A549 (cell line): Measurements from ENCODE around the gene SFI1. TPM values are rescaled to one million over a fixed set of nuclear protein-coding genes. Genes with fewer than 3 reads are reported as not detected.
A peak's percentile ranks its signal among the peaks of the same experiment; 100 is the strongest.

Source experiments
- ATAC-seq, 2 experiments: fragments of 200-7000 bp in 1 of 2; fragments of >200 bp in 1 of 2; cut with Nextera tagmentation in 1 of 2; cut with Tn5 transposase in 1 of 2; 3 replicates each; pipeline versions ENCODE4 v1.8.0 to v1.9.1; 2018 to 2020; ENCODE audit warnings: mild to moderate bottlenecking in 1 of 2, moderate library complexity in 1 of 2
- CTCF ChIA-PET: fragments of 300-600 bp; sonication (Branson Sonifier 250); formaldehyde crosslinking; extraction: SDS; loops from one replicate; lab custom pipeline; 2021; ENCODE audit warnings: antibody characterized with exemption, inconsistent platforms; lab: Yijun Ruan, JAX
- POLR2A ChIA-PET: fragments of 350-600 bp; formaldehyde crosslinking; extraction: SDS; loops from one replicate; lab custom pipeline; 2021; ENCODE audit warnings: antibody characterized with exemption, inconsistent platforms; lab: Yijun Ruan, JAX
- DNase-seq, 2 experiments: peaks; one replicate each; pipeline versions ENCODE4 v3.0.0 to v3.0.0-alpha.2; 2011 to 2016; ENCODE audit warnings: low read depth in 1 of 2, low spot score in 1 of 2
- FAIRE-seq: peaks from 2 replicates; lab custom pipeline; 2011; peaks lifted over from hg19 to GRCh38; lab: Jason Lieb, UNC
- H3K27ac ChIP-seq, 2 experiments: fragments of >200 bp; sonication (Bioruptor Twin); formaldehyde crosslinking; 3 replicates each; pipeline ENCODE4 v1.5.1; 2016 to 2017
- H3K4me1 ChIP-seq: fragments of >200 bp; sonication (Bioruptor Twin); formaldehyde crosslinking; 3 replicates; pipeline ENCODE4 v1.6.1; 2016
- H3K4me2 ChIP-seq: fragments of >200 bp; sonication (Bioruptor Twin); formaldehyde crosslinking; 3 replicates; pipeline ENCODE4 v1.6.1; 2016
- H3K4me3 ChIP-seq: fragments of >200 bp; sonication (Bioruptor Twin); formaldehyde crosslinking; 3 replicates; pipeline ENCODE4 v1.5.1; 2016
- H3K9me3 ChIP-seq: fragments of >200 bp; sonication (Bioruptor Twin); formaldehyde crosslinking; 3 replicates; pipeline ENCODE4 v1.6.1; 2016
- BCL3 ChIP-seq: fragments of >200 bp; sonication (Bioruptor Twin); formaldehyde crosslinking; IDR thresholded peaks from 3 replicates; pipeline ENCODE4 v1.6.1; 2016
- CBX8 ChIP-seq: fragments of 200-600 bp; sonication (generic); IDR thresholded peaks from 2 replicates; pipeline ENCODE4 v1.6.1; 2016
- CEBPB ChIP-seq, 2 experiments: fragments of >200 bp in 1 of 2; sonication (Bioruptor Twin) in 1 of 2; formaldehyde crosslinking in 1 of 2; IDR thresholded peaks; 2 replicates each; pipeline ENCODE4 v1.6.1; 2012 to 2016
- CHD2 ChIP-seq: fragments of 150-350 bp; IDR thresholded peaks from 2 replicates; pipeline ENCODE4 v1.6.1; 2014; ENCODE audit warnings: low read length; ENCODE audit not compliant: partially characterized antibody
- E2F6 ChIP-seq: IDR thresholded peaks from 2 replicates; pipeline ENCODE4 v1.6.1; 2012; ENCODE audit warnings: low read depth, borderline replicate concordance
- EHMT2 ChIP-seq: fragments of 200-600 bp; sonication (generic); IDR thresholded peaks from 2 replicates; pipeline ENCODE4 v1.6.1; 2016; ENCODE audit warnings: antibody characterized with exemption, low read depth, mild to moderate bottlenecking, moderate library complexity
- ESRRA ChIP-seq: fragments of 150-350 bp; IDR thresholded peaks from 2 replicates; pipeline ENCODE4 v1.6.1; 2014; ENCODE audit warnings: mild to moderate bottlenecking, low read length, borderline replicate concordance
- FOSB ChIP-seq: fragments of 250-450 bp; sonication (Bioruptor Pico); IDR thresholded peaks from 2 replicates; pipeline ENCODE4 v1.5.0; 2020; ENCODE audit warnings: mild to moderate bottlenecking, moderate library complexity
- HDAC2 ChIP-seq: fragments of 200-600 bp; sonication (generic); IDR thresholded peaks from 2 replicates; pipeline ENCODE4 v1.6.1; 2016
- HMGXB4 ChIP-seq: fragments of 250-450 bp; sonication (Bioruptor Pico); IDR thresholded peaks from 2 replicates; pipeline ENCODE4 v1.5.0; 2021; ENCODE audit warnings: mild to moderate bottlenecking, moderate library complexity, borderline replicate concordance
- JUNB ChIP-seq: fragments of >200 bp; sonication (Bioruptor Twin); formaldehyde crosslinking; IDR thresholded peaks from 2 replicates; pipeline ENCODE4 v1.6.1; 2016
- KDM1A ChIP-seq: fragments of 200-600 bp; sonication (generic); IDR thresholded peaks from 2 replicates; pipeline ENCODE4 v1.6.1; 2016; ENCODE audit warnings: low read depth, mild to moderate bottlenecking
- MAFK ChIP-seq: fragments of 450-650 bp; IDR thresholded peaks from 2 replicates; pipeline ENCODE4 v1.6.1; 2014; ENCODE audit not compliant: partially characterized antibody
- MAZ ChIP-seq: fragments of 150-350 bp; IDR thresholded peaks from 2 replicates; pipeline ENCODE4 v1.6.1; 2014; ENCODE audit warnings: antibody characterized with exemption, low read depth, low read length, borderline replicate concordance
- PBX3 ChIP-seq: IDR thresholded peaks from 2 replicates; pipeline ENCODE4 v1.6.1; 2012
- PHF8 ChIP-seq: fragments of 200-600 bp; sonication (generic); IDR thresholded peaks from 2 replicates; pipeline ENCODE4 v1.6.1; 2016; ENCODE audit warnings: low read depth, mild to moderate bottlenecking, antibody characterized with exemption, moderate library complexity, borderline replicate concordance
- POLR2A ChIP-seq: IDR thresholded peaks from 2 replicates; pipeline ENCODE4 v1.6.1; 2012; ENCODE audit warnings: mild to moderate bottlenecking, low read length
- POLR2AphosphoS2 ChIP-seq: conservative IDR thresholded peaks from 2 replicates; pipeline ENCODE4 v1.6.1; 2012; ENCODE audit warnings: low read length, improper control_type of control experiment, inconsistent platforms
- RNF2 ChIP-seq: fragments of 200-600 bp; sonication (generic); IDR thresholded peaks from 2 replicates; pipeline ENCODE4 v1.6.1; 2016; ENCODE audit warnings: low read depth, mild to moderate bottlenecking, antibody characterized with exemption, moderate library complexity, borderline replicate concordance
- SREBF2 ChIP-seq: fragments of 450-650 bp; IDR thresholded peaks from 2 replicates; pipeline ENCODE4 v1.6.1; 2014; ENCODE audit warnings: mild to moderate bottlenecking, moderate library complexity
- TP53 ChIP-seq: fragments of 250-450 bp; sonication (Bioruptor Pico); IDR thresholded peaks from 2 replicates; pipeline ENCODE4 v1.5.0; 2021; ENCODE audit warnings: mild to moderate bottlenecking, moderate library complexity
- ZNF302 ChIP-seq: fragments of 250-450 bp; sonication (Bioruptor Pico); IDR thresholded peaks from 2 replicates; pipeline ENCODE4 v1.9.0; 2021; ENCODE audit warnings: inconsistent platforms, mild to moderate bottlenecking, moderate library complexity
- WGBS: methylation state at CpG from one replicate; pipeline ENCODE4 v1.1.6; 2017; ENCODE audit errors: missing lambda C conversion rate; 5-methylcytosine and 5-hydroxymethylcytosine counted together
- polyA plus RNA-seq, 4 experiments: library from polyadenylated mRNA; depleted of rRNA in 3 of 4; stranded (reverse); fragments of >200 nt; fragmentation: RNase III in 1 of 4; extraction: RNeasy Plus Mini Kit Qiagen cat#74134 plus additional on column Dnase treatment in 1 of 4; gene quantifications; 2 replicates in 3 of 4; 3 replicates in 1 of 4; pipeline ENCODE4 v1.2.3, GENCODE V29; 2011 to 2017
- TF ChIP-seq, protein P1 (sequence below): fragments of >200 bp; sonication (Bioruptor Twin); formaldehyde crosslinking; IDR thresholded peaks from 2 replicates; pipeline ENCODE4 v1.6.1; 2016

Gene SFI1
- polyA plus RNA-seq, 2 of the 4 experiments (the other 2 are of a cell fraction) = 6.8 to 17.9 TPM

DNA sequence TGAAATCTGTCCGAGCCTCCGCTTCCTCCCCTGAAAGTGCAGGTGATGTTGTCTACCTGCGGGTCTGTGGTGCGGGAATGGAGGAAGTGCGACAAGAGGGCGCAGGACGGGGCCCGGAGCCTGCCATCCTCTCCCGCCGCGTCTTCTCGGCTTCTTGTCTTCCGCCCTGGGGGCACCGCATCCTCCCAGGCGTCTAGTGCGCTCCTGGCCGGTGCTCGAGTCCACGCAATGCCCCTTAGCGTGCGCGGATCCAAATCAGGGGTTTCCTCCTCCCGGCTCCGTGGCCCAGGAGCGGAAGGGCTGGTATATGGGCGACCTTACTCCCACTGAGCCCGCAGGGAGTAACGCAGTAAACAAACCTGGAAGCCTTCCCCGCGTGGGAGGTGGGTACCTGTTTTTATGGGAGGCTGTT lies 405 bp downstream of the SFI1 start:
- TF ChIP-seq HDAC2 = no peak
- no peak for TF ChIP-seq KDM1A
- no peak for TF ChIP-seq PHF8
- no peak for TF ChIP-seq SREBF2
- no peak for TF ChIP-seq RNF2
- no peak for TF ChIP-seq MAZ
- no peak for TF ChIP-seq ZNF302 (CRISPR knock-in tag)
- TF ChIP-seq ESRRA = no peak
- no peak for TF ChIP-seq EHMT2
- TF ChIP-seq MAFK = no peak
- TF ChIP-seq FOSB = no peak
- no peak for TF ChIP-seq HMGXB4 (CRISPR knock-in tag)
- Histone ChIP-seq H3K4me3 (peak overlapping the region; percentile 78), H3K4me2 (peak overlapping the region; percentile 86), H3K4me1 (0 out of 3 replicates have a peak, but pooled peaks cover 8% of the 10 kb centered on the region), H3K9me3 (no peaks in the 10 kb centered on the region; the same call in 2 of the 3 replicates), H3K27ac (peak overlapping the region; percentile 85 to 92)
- ATAC-seq (peak; percentile 67 to 69), FAIRE-seq (no peak), DNase-seq (no peak)
- POLR2A ChIA-PET = interaction anchor here (1.1 kb wide), 1 partner anchor 150 kb away, joined by 3 read pairs; no protein-coding TSS in a partner anchor
- CTCF ChIA-PET = no interaction called here
- 2% methylated on average over 20 of the region's 30 CpGs for WGBS

DNA sequence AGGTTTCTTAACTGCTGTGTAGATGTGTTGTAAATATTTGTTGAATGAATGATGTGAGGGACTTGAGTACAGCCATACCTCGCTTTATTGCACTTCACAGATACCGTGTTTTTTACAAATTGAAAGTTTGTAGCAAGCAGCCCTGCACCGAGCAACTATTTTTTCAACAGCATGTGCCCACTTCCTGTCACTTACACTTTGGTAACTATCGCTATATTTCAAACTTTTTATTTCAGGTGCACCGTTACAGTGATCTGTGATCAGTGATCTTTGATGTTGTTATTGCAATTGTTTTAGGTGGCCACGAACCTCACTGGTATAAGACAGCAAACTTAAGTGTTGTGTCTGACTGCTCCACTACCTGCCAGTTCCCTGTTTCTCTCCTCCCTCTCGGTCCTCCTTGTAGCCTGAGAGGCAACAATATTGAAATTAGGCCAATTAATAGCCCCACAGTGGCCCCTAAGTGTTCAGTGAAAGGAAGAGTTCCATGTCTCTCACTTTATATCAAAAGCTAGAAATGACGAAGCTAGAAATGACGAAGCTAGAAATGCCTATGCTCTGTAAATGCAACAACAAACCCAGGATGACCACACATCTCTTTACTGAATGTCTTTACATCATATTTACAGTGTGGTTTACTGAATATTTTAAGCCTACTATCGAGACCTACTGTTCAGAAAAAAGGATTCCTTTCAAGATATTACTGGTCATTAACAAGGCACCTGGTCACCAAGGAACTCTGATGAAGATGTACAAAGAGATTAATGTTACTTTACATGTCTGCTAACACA lies 1.0 kb downstream of the SFI1 start:
- no peak for DNase-seq

More for the DNA sequence above, 1.0 kb downstream of the SFI1 start:
- POLR2A ChIA-PET = no interaction called here
- no peak for FAIRE-seq
- CTCF ChIA-PET = no interaction called here
- peak overlapping the region; percentile 78 for H3K4me3 ChIP-seq
- TF ChIP-seq JUNB = no peak
- TF ChIP-seq MAZ = no peak
- TF ChIP-seq FOSB = no peak
- no peak for TF ChIP-seq KDM1A
- TF ChIP-seq POLR2A = no peak
- TF ChIP-seq, protein P1, sequence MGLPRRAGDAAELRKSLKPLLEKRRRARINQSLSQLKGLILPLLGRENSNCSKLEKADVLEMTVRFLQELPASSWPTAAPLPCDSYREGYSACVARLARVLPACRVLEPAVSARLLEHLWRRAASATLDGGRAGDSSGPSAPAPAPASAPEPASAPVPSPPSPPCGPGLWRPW = no peak
- no peak for TF ChIP-seq ZNF302 (CRISPR knock-in tag)
- TF ChIP-seq TP53 = no peak
- TF ChIP-seq POLR2AphosphoS2 = no peak
- TF ChIP-seq CHD2 = no peak
- no peak for TF ChIP-seq PBX3
- TF ChIP-seq CEBPB (IDR thresholded peaks at IDR 0.05) = no peak
- no peak for TF ChIP-seq E2F6
- no peak for TF ChIP-seq HDAC2
- TF ChIP-seq BCL3 = no peak
- TF ChIP-seq CBX8 = no peak
- no peak for ATAC-seq
- peak overlapping the region; percentile 85 to 92; a peak in 5 of 6 replicates for H3K27ac ChIP-seq
- H3K4me1 ChIP-seq = 0 out of 3 replicates have a peak, but pooled peaks cover 8% of the 10 kb centered on the region
- H3K9me3 ChIP-seq = no peaks in the 10 kb centered on the region; the same call in 2 of the 3 replicates
- peak overlapping the region; percentile 86 for H3K4me2 ChIP-seq
- 67% methylated on average over 10 of the region's 10 CpGs for WGBS
